NT2/D1 (cell line): ENCODE data around the gene SYNC.

ENCODE experiments used
- SUZ12 ChIP-seq: IDR thresholded peaks from 2 replicates; pipeline ENCODE4 v1.6.1; 2011; ENCODE audit not compliant: insufficient read length, insufficient read depth; ENCODE audit errors: extremely low read depth
- YY1 ChIP-seq: IDR thresholded peaks from 2 replicates; pipeline ENCODE4 v1.6.1; 2011; ENCODE audit not compliant: insufficient read length, insufficient read depth

- TF ChIP-seq SUZ12, result no peak
- TF ChIP-seq YY1, result no peak
These were observed 50.2 kb downstream of the SYNC start for GRCh38 chr1:32652244-32652962.
